B cell (primary cell): ENCODE measurements around the gene STX8. TPM values are rescaled to one million over a fixed set of nuclear protein-coding genes. Genes with fewer than 3 reads are reported as not detected.

Source experiments
- ATAC-seq: fragments of 200-7000 bp; cut with Tn5 transposase; one replicate; pipeline ENCODE4 v1.10.0; 2021; ENCODE audit warnings: low read depth, mild to moderate bottlenecking, moderate number of reproducible peaks, moderate library complexity
- CTCF ChIA-PET: fragments of 350-600 bp; sonication (Branson Sonifier 250); formaldehyde crosslinking; loops from one replicate; lab custom pipeline; 2021; ENCODE audit warnings: antibody characterized with exemption, inconsistent platforms; lab: Charles Lee
- POLR2A ChIA-PET: fragments of 350-600 bp; sonication (Branson Sonifier 250); formaldehyde crosslinking; loops from one replicate; lab custom pipeline; 2021; ENCODE audit warnings: antibody characterized with exemption; lab: Charles Lee
- DNase-seq: peaks from one replicate; pipeline ENCODE4 v3.0.0; 2013
- H2AFZ ChIP-seq: 2 replicates; pipeline ENCODE4 v1.6.1; 2012; ENCODE audit warnings: mild to moderate bottlenecking, low read depth, low read length; ENCODE audit not compliant: insufficient read depth, poor library complexity, severe bottlenecking
- H3K27ac ChIP-seq, 2 donors: 1 replicate in 1 of 2; 2 replicates in 1 of 2; pipeline ENCODE4 v1.5.1; 2012 to 2013; ENCODE audit warnings: low read length in 2 of 2, mild to moderate bottlenecking in 2 of 2, moderate library complexity in 1 of 2
- H3K27me3 ChIP-seq, 4 experiments: fragments of 200-600 bp in 1 of 4; sonication (generic) in 1 of 4; replicated peaks in 1 of 4; 1 replicate in 2 of 4; 2 replicates in 2 of 4; pipeline versions ENCODE4 v1.6.1 to v1.7.0; 2013 to 2016; ENCODE audit warnings: low read length in 3 of 4, mild to moderate bottlenecking in 2 of 4, mixed read lengths in 1 of 4, moderate library complexity in 1 of 4; ENCODE audit not compliant: insufficient read depth in 4 of 4, control insufficient read depth in 3 of 4; ENCODE audit errors: control extremely low read depth in 1 of 4
- H3K36me3 ChIP-seq, 2 experiments: replicated peaks in 1 of 2; 1 replicate in 1 of 2; 2 replicates in 1 of 2; pipeline versions ENCODE4 v1.6.1 to v1.7.1; 2013; ENCODE audit warnings: low read length in 1 of 2; ENCODE audit not compliant: insufficient read depth in 2 of 2, control insufficient read depth in 1 of 2; ENCODE audit errors: control extremely low read depth in 1 of 2, extremely low read depth in 1 of 2
- H3K4me1 ChIP-seq, 2 donors: fragments of 200-600 bp in 1 of 2; sonication (generic) in 1 of 2; 1 replicate in 1 of 2; 2 replicates in 1 of 2; pipeline versions ENCODE4 v1.5.1 to v1.6.1; 2013 to 2017; ENCODE audit warnings: low read length in 2 of 2; ENCODE audit not compliant: control insufficient read depth in 2 of 2, insufficient read depth in 2 of 2
- H3K4me2 ChIP-seq: replicated peaks from 2 replicates; pipeline ENCODE3; 2012; ENCODE audit warnings: mild to moderate bottlenecking, low read depth, low read length; ENCODE audit not compliant: poor library complexity, severe bottlenecking
- H3K4me3 ChIP-seq, 5 experiments: fragments of 200-600 bp in 1 of 5; sonication (generic) in 1 of 5; 1 replicate in 3 of 5; 2 replicates in 2 of 5; pipeline versions ENCODE4 v1.5.1 to v1.7.0; 2011 to 2016; ENCODE audit warnings: low read length in 4 of 5, mild to moderate bottlenecking in 4 of 5, low read depth in 2 of 5, control low read depth in 1 of 5, moderate library complexity in 1 of 5; ENCODE audit not compliant: insufficient read depth in 1 of 5; ENCODE audit errors: control extremely low read depth in 1 of 5, extremely low read depth in 1 of 5
- H3K79me2 ChIP-seq: fragments of 200-600 bp; sonication (generic); one replicate; pipeline ENCODE4 v1.6.0; 2016; ENCODE audit warnings: low read length; ENCODE audit not compliant: control insufficient read depth, insufficient read depth
- H3K9ac ChIP-seq: fragments of 200-600 bp; sonication (generic); 2 replicates; pipeline ENCODE4 v1.6.1; 2017; ENCODE audit warnings: mild to moderate bottlenecking, low read length, moderate library complexity
- H3K9me3 ChIP-seq, 3 donors: one replicate each; pipeline versions ENCODE4 v1.6.1 to v1.7.1; 2013; ENCODE audit warnings: low read length in 2 of 3; ENCODE audit not compliant: control insufficient read depth in 2 of 3, insufficient read depth in 1 of 3; ENCODE audit errors: control extremely low read depth in 1 of 3
- H4K20me1 ChIP-seq: 2 replicates; pipeline ENCODE4 v1.6.0; 2012; ENCODE audit warnings: mild to moderate bottlenecking, low read length; ENCODE audit not compliant: insufficient read depth, control insufficient read depth, poor library complexity, severe bottlenecking
- H3K27ac Mint-ChIP-seq: one replicate; pipeline ENCODE4 v1.8.0; 2021; ENCODE audit warnings: mixed read lengths
- H3K27me3 Mint-ChIP-seq: one replicate; pipeline ENCODE4 v1.8.0; 2021; ENCODE audit warnings: mixed read lengths
- H3K4me1 Mint-ChIP-seq: one replicate; pipeline ENCODE4 v1.8.0; 2021; ENCODE audit warnings: mixed read lengths
- H3K4me3 Mint-ChIP-seq: one replicate; pipeline ENCODE4 v1.8.0; 2021; ENCODE audit warnings: mixed read lengths
- H3K9me3 Mint-ChIP-seq: one replicate; pipeline ENCODE4 v1.8.0; 2022; ENCODE audit warnings: mixed read lengths; ENCODE audit not compliant: insufficient read depth
- EZH2 ChIP-seq: IDR thresholded peaks from 2 replicates; pipeline ENCODE4 v1.6.1; 2012; ENCODE audit warnings: borderline replicate concordance, low read depth, mild to moderate bottlenecking, moderate library complexity, low read length; ENCODE audit not compliant: insufficient read depth, poor library complexity, severe bottlenecking
- WGBS: methylation state at CpG from one replicate; pipeline ENCODE4 v1.1.5; 2013; ENCODE audit warnings: missing lambda C conversion rate; ENCODE audit not compliant: insufficient coverage; 5-methylcytosine and 5-hydroxymethylcytosine counted together
- intact Hi-C: fragments of 100-400 bp; cut with micrococcal nuclease; formaldehyde crosslinking; loops from one replicate; pipeline ENCODE4 v1.10.0; 2022
- polyA plus RNA-seq: library from polyadenylated mRNA; depleted of rRNA; stranded (reverse); fragments of >200 nt; gene quantifications from 2 replicates; pipeline ENCODE4 v1.2.3, GENCODE V29; 2012
- total RNA-seq, 2 donors: library from RNA; stranded (reverse); fragments of 120-200 nt in 1 of 2; gene quantifications; 1 replicate in 1 of 2; 2 replicates in 1 of 2; pipeline versions ENCODE4 v1.2.3 to v1.2.4, GENCODE V29; 2013 to 2022
- TF ChIP-seq, protein P1 (sequence below): fragments of 200-600 bp; IDR thresholded peaks from one replicate; pipeline ENCODE4 v1.8.0; 2022; ENCODE audit warnings: antibody characterized with exemption, mild to moderate bottlenecking

STX8 gene
- total and polyA plus RNA-seq, 2 donors (not counting 1 experiment from before 2014, with no cell fraction given) = 35.8 to 61.5 TPM

DNA sequence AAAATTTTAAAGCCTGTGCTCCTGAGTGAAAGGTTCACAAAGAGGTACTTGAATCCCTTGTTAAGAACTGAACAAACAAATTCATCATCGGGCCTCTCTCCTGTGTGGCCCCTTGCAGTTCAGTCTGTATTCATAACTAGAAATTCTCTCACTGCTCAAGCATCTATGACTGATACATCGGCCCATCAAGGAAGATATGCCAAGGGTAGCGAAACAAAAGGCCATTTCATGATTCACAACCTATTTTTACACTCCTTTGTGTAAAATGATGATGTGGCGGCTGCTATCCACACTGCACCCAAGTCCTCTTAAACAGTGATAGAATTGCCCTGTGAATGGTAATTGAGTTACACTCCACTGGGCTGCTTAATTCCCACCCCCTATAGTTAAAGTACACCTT, 204.6 kb downstream of the STX8 start:
- WGBS = 80% methylated on average over 1 of the region's 4 CpGs
- ChIA-PET CTCF (no interaction called here), POLR2A (no interaction called here)
- no peak overlapping the region for H3K4me2 ChIP-seq
- no peak overlapping the region for H3K27ac Mint-ChIP-seq
- no peak overlapping the region for H3K4me3 ChIP-seq
- no peaks in the 10 kb centered on the region for H4K20me1 ChIP-seq
- H3K9ac ChIP-seq = no peak overlapping the region
- no peaks in the 10 kb centered on the region for H3K4me1 ChIP-seq
- TF ChIP-seq EZH2 = no peak
- TF ChIP-seq, protein P1, sequence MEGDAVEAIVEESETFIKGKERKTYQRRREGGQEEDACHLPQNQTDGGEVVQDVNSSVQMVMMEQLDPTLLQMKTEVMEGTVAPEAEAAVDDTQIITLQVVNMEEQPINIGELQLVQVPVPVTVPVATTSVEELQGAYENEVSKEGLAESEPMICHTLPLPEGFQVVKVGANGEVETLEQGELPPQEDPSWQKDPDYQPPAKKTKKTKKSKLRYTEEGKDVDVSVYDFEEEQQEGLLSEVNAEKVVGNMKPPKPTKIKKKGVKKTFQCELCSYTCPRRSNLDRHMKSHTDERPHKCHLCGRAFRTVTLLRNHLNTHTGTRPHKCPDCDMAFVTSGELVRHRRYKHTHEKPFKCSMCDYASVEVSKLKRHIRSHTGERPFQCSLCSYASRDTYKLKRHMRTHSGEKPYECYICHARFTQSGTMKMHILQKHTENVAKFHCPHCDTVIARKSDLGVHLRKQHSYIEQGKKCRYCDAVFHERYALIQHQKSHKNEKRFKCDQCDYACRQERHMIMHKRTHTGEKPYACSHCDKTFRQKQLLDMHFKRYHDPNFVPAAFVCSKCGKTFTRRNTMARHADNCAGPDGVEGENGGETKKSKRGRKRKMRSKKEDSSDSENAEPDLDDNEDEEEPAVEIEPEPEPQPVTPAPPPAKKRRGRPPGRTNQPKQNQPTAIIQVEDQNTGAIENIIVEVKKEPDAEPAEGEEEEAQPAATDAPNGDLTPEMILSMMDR = no peak
- no peaks in the 10 kb centered on the region for H3K27me3 Mint-ChIP-seq
- no peak for ATAC-seq
- no peak for DNase-seq
- H3K9me3 Mint-ChIP-seq = no peaks in the 10 kb centered on the region
- H3K36me3 ChIP-seq = no peaks in the 10 kb centered on the region
- no peak overlapping the region for H2AFZ ChIP-seq
- H3K4me3 Mint-ChIP-seq = no peak overlapping the region
- no peaks in the 10 kb centered on the region for H3K9me3 ChIP-seq
- peaks cover 4% of the 10 kb centered on the region for H3K4me1 Mint-ChIP-seq
- H3K27me3 ChIP-seq = no peaks in the 10 kb centered on the region
- intact Hi-C loops = no loop called here
- H3K79me2 ChIP-seq = no peaks in the 10 kb centered on the region
- H3K27ac ChIP-seq = no peak overlapping the region

DNA sequence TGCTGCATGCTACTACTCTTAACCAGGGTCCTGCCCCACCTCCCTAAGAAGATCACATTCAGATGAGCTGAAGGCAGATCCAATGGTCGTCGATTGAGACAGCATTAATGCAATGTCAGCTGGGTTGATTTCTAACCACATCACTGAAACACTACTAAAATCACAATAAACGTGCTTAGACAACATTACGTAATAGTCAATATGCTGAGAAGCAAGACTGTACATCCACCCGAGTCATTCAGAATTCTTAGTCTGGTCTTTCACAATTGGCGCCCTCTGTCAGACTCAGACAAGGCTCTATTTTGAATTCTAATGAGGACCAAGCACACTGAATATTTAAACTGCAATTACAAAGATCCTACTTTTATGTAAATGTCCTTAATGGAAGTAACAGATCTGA, 205.2 kb downstream of the STX8 start:
- ChIA-PET CTCF (no interaction called here), POLR2A (no interaction called here)
- H3K4me3 Mint-ChIP-seq = no peak overlapping the region
- H3K9me3 Mint-ChIP-seq = no peaks in the 10 kb centered on the region
- H3K27ac Mint-ChIP-seq = no peak overlapping the region
- Histone ChIP-seq H4K20me1 (no peaks in the 10 kb centered on the region), H3K79me2 (no peaks in the 10 kb centered on the region), H3K36me3 (no peaks in the 10 kb centered on the region), H3K9ac (no peak overlapping the region), H2AFZ (no peak overlapping the region), H3K4me1 (no peaks in the 10 kb centered on the region), H3K4me3 (no peak overlapping the region), H3K4me2 (no peak overlapping the region), H3K27me3 (no peaks in the 10 kb centered on the region), H3K27ac (no peak overlapping the region), H3K9me3 (no peaks in the 10 kb centered on the region)
- H3K27me3 Mint-ChIP-seq = no peaks in the 10 kb centered on the region
- no peak for DNase-seq
- intact Hi-C loops = no loop called here
- peaks cover 4% of the 10 kb centered on the region for H3K4me1 Mint-ChIP-seq
- 91% methylated on average over 5 of the region's 6 CpGs for WGBS
- no peak for ATAC-seq
- no peak for TF ChIP-seq EZH2
- TF ChIP-seq, protein P1 = no peak
